ENCODE results near the gene ZHX3.

The ZHX3 gene

GRCh38 chr20:41293269-41294037 is 24.1 kb downstream of the ZHX3 start:
- DNase-seq: no peak

- no peak for DNase-seq
Observed at GRCh38 chr20:41290804-41291389, 26.6 kb downstream of the ZHX3 start.

GRCh38 chr20:41287327-41287726 is 30.2 kb downstream of the ZHX3 start:
- no peak for DNase-seq

DNA sequence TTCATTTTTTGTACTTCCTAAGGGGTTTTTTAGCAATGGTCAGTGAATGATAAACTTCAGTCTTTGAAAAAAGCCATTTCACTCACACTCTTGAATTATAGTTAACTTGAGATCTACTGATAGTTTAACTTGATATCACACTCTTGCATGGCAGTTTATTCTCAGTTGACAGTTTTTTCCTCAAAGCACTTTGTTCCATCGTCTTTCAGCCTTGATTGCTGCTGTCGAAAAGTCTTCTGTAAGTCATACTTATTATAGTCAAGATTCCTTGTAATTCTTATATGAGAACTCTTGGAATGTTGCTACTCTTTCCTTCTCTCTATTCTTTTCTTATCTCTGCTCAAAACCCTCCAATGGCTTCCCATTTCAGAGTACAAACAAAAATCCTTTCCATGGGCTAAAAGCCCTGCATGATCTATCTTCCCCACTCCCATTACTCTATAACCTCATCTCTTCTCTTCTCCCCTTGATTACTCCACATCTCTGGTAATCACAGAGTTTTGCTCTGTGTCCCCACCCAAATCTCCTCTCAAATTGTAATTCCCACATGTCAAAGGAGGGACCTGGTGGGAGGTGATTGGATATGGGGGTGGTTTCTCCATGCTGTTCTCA is 31.2 kb downstream of the ZHX3 start:
- no peak for DNase-seq

DNA sequence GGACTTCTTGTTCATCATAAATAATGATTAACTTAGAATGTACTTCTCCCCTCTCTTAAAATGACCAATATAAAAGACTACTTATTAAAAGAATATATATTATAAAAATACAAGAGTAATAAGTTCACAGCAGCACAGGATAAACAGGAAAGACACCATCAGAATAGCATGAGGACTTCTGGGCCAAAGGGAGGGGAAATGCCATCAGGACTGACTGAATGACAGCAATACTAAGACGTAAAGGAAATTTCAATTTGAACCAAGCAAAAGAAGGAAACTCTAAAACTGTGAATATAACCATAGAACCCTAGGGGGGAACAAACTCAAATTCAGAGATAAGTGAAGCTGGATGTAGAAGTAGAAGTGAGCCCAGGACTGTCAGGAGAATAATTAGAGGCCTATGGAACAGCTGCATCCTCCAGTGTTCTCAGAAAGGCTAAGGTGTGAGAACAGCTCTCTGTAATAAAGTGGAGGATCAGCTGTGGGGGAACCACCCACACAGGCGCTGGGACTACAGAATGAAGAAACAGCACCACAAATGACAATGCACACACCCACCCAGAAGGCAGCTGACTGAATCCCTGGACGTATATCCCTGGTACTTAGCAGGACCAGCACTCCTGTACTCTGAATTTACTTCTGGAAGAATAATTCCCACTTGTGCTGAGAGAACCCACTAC is 37.8 kb downstream of the ZHX3 start:
- DNase-seq: no peak

- DNase-seq: no peak
Observed at GRCh38 chr20:41278936-41279335, 38.6 kb downstream of the ZHX3 start.

DNA sequence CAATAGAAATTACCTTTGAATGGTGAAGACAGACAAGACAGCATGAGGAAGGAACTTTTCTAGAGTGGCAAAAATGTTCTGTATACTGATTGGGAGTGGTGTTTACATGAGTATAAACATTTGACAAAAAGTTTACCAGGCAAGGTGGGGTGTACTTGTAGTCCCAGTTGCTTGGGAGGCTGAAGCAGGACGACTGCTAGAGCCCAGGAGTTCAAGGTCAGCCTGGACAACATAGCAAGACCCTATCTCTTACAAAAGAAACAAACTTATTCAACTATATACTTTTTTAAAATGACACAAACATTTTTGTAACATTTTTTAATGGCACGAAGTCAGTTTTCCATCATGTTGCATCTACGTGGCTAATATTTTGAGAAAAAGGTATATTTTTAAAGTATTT is 40.5 kb downstream of the ZHX3 start:
- no peak for DNase-seq

- DNase-seq: no peak
Observed at GRCh38 chr20:41276317-41276751, 41.2 kb downstream of the ZHX3 start.

DNA sequence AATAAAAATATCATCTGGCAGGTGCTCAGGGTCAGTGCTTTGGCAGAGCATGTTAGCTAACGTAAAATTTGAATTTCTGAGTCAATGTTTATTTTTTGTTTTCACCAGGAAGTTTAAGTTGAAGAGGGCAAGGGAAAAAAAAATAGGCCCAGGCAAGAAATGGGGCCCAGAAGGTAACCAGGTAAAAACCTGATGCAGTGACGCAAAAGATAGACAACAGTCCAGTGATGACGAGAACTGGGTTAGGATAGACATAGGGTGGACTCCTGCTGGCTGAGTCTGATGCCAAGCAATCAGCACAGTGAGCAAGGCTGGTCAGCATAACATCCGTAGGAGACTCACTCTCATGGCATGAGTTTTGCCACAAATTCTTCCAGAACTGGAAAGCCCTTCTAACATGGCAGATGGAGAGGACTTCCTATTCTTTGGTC is 42.2 kb downstream of the ZHX3 start:
- DNase-seq: no peak

DNA sequence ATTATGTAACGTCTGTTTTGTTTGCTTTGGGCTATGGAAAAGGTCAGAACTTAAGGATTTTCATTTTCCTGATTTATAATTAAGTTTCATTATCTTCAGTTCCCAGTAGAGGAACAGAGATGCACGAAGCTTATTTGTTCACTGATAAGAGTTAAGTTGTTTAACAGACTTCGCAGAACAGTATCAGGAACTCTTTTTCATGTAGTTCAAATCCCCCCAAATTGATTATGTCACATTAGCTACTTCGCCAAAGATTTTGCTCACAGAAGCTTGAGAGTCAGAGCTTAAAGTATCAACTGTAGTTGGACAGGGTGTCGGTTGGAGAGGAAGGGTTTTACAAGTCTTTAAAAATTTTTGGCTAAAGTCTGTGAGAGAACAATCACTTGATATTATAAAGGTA is 43.4 kb downstream of the ZHX3 start:
- no peak for DNase-seq

DNA sequence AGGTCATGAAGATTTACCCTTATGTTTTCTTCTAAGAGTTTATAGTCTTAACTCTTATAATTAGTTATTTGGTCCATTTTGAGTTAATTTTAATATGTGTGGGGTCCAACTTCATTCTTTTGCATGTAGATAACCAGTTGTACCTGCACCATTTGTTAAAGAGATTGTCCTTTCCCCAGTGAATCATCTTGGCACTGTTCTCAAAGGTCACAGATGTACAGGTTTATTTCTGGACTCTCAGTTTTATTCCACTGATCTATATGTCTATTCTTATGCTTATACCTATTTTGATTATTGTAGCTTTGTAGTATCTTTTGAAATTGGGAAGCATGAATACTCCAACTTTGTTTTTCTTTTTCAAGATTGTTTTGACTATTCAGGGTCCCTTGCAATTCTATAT is 44.1 kb downstream of the ZHX3 start:
- no peak for DNase-seq

GRCh38 chr20:41272339-41272738 is 45.2 kb downstream of the ZHX3 start:
- DNase-seq: no peak

DNA sequence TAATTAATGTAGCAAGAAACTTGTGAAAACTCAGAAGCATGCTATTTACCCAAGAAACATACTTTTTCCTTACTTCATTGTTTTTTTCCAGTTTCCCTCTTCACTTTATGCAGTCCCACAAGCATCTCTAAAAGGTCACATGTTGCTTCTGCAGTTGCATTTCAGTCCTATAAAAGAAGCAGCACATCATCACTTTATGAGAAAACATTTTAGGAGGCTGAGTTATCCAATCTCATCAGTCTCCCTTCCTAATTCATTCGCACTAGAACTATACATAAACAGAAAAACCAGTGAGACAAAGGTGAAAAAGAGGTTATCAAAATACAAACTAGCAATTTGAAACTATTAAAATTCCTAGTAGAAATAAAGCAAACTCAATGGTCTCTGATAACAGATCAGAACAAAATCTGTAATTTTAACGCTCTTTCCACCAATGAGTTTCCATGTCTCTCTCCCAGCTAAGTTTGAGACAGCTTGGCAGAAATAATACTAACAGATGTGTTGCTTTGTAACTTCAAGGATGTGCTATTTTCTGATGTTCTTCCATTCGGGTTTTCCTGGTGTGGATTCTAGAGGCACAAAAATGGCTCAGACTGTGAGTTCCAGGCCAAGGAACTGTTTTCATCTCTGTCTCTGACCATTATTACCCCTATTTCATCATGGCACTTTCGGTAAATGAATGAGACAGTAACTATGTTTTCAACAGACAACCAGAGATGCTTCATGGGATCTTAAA is 48.4 kb downstream of the ZHX3 start:
- DNase-seq: no peak

- DNase-seq: no peak
Observed at GRCh38 chr20:41268402-41268801, 49.1 kb downstream of the ZHX3 start.

GRCh38 chr20:41265938-41266337 is 51.6 kb downstream of the ZHX3 start:
- no peak for DNase-seq

DNA sequence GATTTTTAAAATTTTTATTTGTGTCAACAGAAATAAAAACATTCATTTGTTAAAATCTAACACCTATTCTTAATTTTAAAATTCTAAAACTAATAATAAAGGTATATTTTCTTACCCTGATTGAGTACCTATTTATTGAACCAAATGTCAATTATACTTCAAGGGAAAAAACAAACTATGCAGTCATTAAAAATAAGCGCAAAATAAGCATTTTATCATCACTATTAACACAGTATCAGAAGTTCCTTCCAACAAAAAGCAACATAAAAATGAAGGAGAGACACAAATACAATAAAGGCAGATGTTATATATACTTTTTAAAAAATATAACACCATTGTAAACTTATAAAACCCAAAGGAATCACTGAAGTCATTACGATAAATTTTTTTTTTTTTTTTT is 52.7 kb downstream of the ZHX3 start:
- no peak for DNase-seq

DNA sequence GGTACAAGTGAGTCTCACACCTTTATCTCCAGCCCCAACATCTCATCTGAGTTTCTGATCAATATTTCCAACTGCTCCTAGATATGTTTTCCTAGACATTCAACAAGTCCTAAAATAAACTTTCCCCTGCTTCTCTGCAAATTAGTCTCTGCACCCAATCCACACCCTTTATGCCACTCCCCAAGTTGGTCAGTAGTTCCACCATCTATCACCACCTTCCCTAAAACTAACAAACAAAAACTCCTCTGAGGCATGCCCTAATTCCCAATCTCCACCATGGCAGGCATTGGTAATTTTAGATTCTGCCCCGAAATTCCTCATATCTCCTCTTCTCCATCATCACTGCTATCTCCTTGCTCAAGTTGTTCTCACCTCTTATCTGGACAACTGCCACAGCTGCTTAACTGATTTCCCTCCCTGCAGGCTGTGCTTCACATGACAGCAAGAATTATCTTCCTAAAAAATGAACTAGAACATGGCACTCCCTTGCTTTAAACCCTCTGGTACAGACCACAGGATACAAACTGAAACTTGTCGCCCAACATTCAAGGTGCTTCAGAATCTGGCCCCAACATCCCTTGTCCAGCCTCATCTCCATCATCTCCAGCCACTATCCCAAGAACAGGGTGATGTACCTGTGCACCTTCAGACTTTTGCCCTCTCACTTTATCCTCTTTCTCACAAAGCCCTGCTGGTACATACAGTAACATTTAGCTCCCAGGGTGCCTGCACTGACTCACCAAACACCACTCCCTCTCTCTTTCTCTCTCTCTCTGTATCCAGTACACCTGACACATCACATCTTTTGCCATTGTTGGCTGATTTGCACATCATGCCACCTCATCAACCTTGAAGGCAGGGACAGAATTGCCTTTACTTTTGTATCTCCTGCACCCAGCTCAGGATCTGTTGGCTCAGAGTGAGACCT is 55.5 kb downstream of the ZHX3 start:
- DNase-seq: no peak

GRCh38 chr20:41261260-41261659 is 56.3 kb downstream of the ZHX3 start:
- DNase-seq: no peak

DNA sequence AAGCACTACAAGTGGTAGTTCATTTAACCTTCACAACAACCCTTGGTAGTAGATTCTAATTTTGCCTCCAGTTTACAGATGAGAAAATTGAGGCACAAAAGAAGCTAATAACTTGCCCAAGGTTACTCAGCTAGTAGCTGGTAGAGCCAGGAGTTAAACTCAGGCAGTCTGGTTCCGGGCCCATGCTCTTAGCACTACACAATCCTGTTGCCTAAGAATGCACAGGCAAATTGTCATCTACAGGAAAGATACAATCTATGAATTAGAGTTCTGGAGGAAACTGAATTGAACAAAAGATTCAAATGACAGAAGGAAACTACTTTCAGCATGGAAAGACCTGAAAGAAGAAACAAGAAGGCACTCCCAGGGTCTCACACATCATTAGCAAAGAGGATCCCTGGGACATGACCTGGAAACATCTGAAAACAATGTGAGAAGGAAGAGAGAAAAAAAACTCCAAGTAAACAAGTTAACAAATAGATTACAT is 56.8 kb downstream of the ZHX3 start:
- no peak for DNase-seq

DNA sequence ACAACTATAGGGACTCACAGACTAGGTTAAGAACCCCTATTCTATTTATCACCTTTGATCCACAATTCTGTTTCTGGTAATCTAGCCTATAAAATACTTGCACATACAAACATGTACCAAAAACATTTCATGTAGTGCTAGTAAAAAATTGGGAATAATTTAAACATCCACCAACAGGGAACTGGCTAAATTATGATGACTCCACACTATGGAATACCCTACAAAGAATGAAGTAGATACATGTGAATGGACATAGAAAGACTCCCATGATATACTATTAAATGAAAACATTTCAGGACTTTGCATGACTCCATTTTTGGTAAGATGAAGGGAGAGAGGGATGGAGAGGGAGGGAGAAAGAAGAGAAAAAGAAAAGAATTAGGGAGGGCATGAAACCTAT is 58.2 kb downstream of the ZHX3 start:
- no peak for DNase-seq

DNA sequence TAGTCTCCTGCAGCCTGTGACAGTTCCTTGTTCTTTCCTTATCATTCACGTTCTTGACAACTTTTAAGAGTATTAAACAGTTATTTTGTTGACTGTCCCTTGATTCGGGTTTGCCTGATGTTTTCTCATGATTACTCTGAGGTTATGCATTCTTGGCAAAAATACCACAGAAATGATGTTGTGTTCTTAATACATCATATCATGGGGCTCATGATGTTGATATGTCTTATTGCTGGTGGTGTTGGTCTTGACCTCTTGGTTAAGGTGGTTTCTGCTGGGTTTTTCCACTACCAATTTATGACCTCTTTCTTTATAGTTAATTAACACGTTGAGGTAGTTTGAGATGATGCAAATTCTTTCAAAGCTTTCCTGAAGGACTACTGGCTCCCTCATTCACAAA is 59.1 kb downstream of the ZHX3 start:
- no peak for DNase-seq

GRCh38 chr20:41256516-41256915 is 61.0 kb downstream of the ZHX3 start:
- no peak for DNase-seq

Measured in NCI-H1092 treated with DMSO at 0.1 percent for 48 hours (cell line).